ENCODE data around the gene SNRPA1.

- TF ChIP-seq CTCF (IDR thresholded peaks at IDR 0.05) (no peak), POLR2A (IDR thresholded peaks at IDR 0.05) (no peak), EP300 (IDR thresholded peaks at IDR 0.05) (no peak), POLR2AphosphoS5 (IDR thresholded peaks at IDR 0.05) (no peak)
Measured at GRCh38 chr15:101323793-101324523, 28.9 kb upstream of the SNRPA1 start.

Data from sigmoid colon (tissue), 4 donors.